ENCODE data around the gene NLRP14. TPM values are rescaled to one million over a fixed set of nuclear protein-coding genes. Genes with fewer than 3 reads are reported as not detected.

The NLRP14 gene
- not detected for total RNA-seq
- total RNA-seq = 0 reads per million in 2 donors

GRCh38 chr11:7020183-7020917 lies at the start of gene NLRP14, which contains the start of gene ZNF214:
Gene NLRP14 (plus strand): TSS chr11:7020479. CDS start chr11:7038587, 18,108 bp downstream.
Gene ZNF214 (minus strand): TSS chr11:7020346. CDS start chr11:7002835, 17,511 bp downstream.
- Mint-ChIP-seq H3K4me3 (peak within 1 kb of the TSS; percentile 45), H3K27me3 (peaks cover 45% of the 10 kb centered on the region), H3K36me3 (ENCODE audit: low read depth) (no peaks in the 10 kb centered on the region), H3K4me1 (peaks cover 2% of the 10 kb centered on the region), H3K27ac (no peak within 1 kb of the TSS)
- ATAC-seq (no peak), DNase-seq (no peak)
- no peaks in the 10 kb centered on the region for H3K9me3 ChIP-seq (ENCODE audit: control insufficient read depth, low read length, poor library complexity, severe bottlenecking)

- no peak overlapping the region for H3K4me3 Mint-ChIP-seq
These were observed 40.9 kb upstream of the NLRP14 start for GRCh38 chr11:6979365-6979764.

GRCh38 chr11:6986487-6986886 lies 33.8 kb upstream of the NLRP14 start:
- Mint-ChIP-seq H3K4me3 (no peak overlapping the region), H3K4me1 (no peaks in the 10 kb centered on the region), H3K27me3 (peaks cover 5% of the 10 kb centered on the region), H3K36me3 (ENCODE audit: low read depth) (peaks cover 2% of the 10 kb centered on the region), H3K27ac (no peak overlapping the region)
- no peaks in the 10 kb centered on the region for H3K9me3 ChIP-seq (ENCODE audit: control insufficient read depth, low read length, poor library complexity, severe bottlenecking)
- DNase-seq = no peak
- no peak for ATAC-seq

More at GRCh38 chr11:6979365-6979764, 40.9 kb upstream of the NLRP14 start:
- no peak for ATAC-seq
- H3K27me3 Mint-ChIP-seq = peaks cover 6% of the 10 kb centered on the region
- no peaks in the 10 kb centered on the region for H3K36me3 Mint-ChIP-seq (ENCODE audit: low read depth)
- no peaks in the 10 kb centered on the region for H3K9me3 ChIP-seq (ENCODE audit: control insufficient read depth, low read length, poor library complexity, severe bottlenecking)
- DNase-seq = no peak
- no peaks in the 10 kb centered on the region for H3K4me1 Mint-ChIP-seq
- no peak overlapping the region for H3K27ac Mint-ChIP-seq

GRCh38 chr11:6988506-6988905 lies 31.8 kb upstream of the NLRP14 start:
- H3K27me3 Mint-ChIP-seq = peaks cover 17% of the 10 kb centered on the region
- no peaks in the 10 kb centered on the region for H3K9me3 ChIP-seq (ENCODE audit: control insufficient read depth, low read length, poor library complexity, severe bottlenecking)
- peaks cover 2% of the 10 kb centered on the region for H3K36me3 Mint-ChIP-seq (ENCODE audit: low read depth)
- ATAC-seq = no peak
- H3K4me1 Mint-ChIP-seq = no peaks in the 10 kb centered on the region
- H3K27ac Mint-ChIP-seq = no peak overlapping the region
- no peak for DNase-seq
- no peak overlapping the region for H3K4me3 Mint-ChIP-seq

- ATAC-seq (no peak), DNase-seq (no peak)
- Mint-ChIP-seq H3K27me3 (peaks cover 31% of the 10 kb centered on the region), H3K27ac (no peak overlapping the region), H3K4me1 (no peaks in the 10 kb centered on the region), H3K36me3 (ENCODE audit: low read depth) (peaks cover 2% of the 10 kb centered on the region), H3K4me3 (no peak overlapping the region)
- H3K9me3 ChIP-seq (ENCODE audit: control insufficient read depth, low read length, poor library complexity, severe bottlenecking) = no peaks in the 10 kb centered on the region
These were observed 29.1 kb upstream of the NLRP14 start for GRCh38 chr11:6991227-6991626.

GRCh38 chr11:6992026-6992425 lies 28.3 kb upstream of the NLRP14 start:
- H3K9me3 ChIP-seq (ENCODE audit: control insufficient read depth, low read length, poor library complexity, severe bottlenecking) = no peaks in the 10 kb centered on the region
- H3K36me3 Mint-ChIP-seq (ENCODE audit: low read depth) = peaks cover 2% of the 10 kb centered on the region

GRCh38 chr11:6992457-6993417 lies 27.5 kb upstream of the NLRP14 start:
- H3K27me3 Mint-ChIP-seq = peaks cover 34% of the 10 kb centered on the region
- H3K9me3 ChIP-seq (ENCODE audit: control insufficient read depth, low read length, poor library complexity, severe bottlenecking) = no peaks in the 10 kb centered on the region
- DNase-seq (no peak), ATAC-seq (no peak)
- no peak overlapping the region for H3K27ac Mint-ChIP-seq
- no peak overlapping the region for H3K4me3 Mint-ChIP-seq
- H3K36me3 Mint-ChIP-seq (ENCODE audit: low read depth) = peaks cover 2% of the 10 kb centered on the region
- H3K4me1 Mint-ChIP-seq = no peaks in the 10 kb centered on the region

More at GRCh38 chr11:6992026-6992425, 28.3 kb upstream of the NLRP14 start:
- no peak for DNase-seq
- ATAC-seq = no peak
- Mint-ChIP-seq H3K27me3 (peaks cover 31% of the 10 kb centered on the region), H3K4me1 (no peaks in the 10 kb centered on the region), H3K4me3 (no peak overlapping the region), H3K27ac (no peak overlapping the region)

GRCh38 chr11:6995703-6996102 lies 24.6 kb upstream of the NLRP14 start:
- H3K9me3 ChIP-seq (ENCODE audit: control insufficient read depth, low read length, poor library complexity, severe bottlenecking) = no peaks in the 10 kb centered on the region
- H3K4me3 Mint-ChIP-seq = no peak overlapping the region
- H3K36me3 Mint-ChIP-seq (ENCODE audit: low read depth) = peaks cover 2% of the 10 kb centered on the region
- H3K4me1 Mint-ChIP-seq = no peaks in the 10 kb centered on the region
- no peak for ATAC-seq
- H3K27ac Mint-ChIP-seq = no peak overlapping the region
- peaks cover 60% of the 10 kb centered on the region for H3K27me3 Mint-ChIP-seq
- no peak for DNase-seq

- H3K27ac Mint-ChIP-seq = no peak overlapping the region
- H3K36me3 Mint-ChIP-seq (ENCODE audit: low read depth) = no peaks in the 10 kb centered on the region
- DNase-seq (no peak), ATAC-seq (no peak)
- no peaks in the 10 kb centered on the region for H3K9me3 ChIP-seq (ENCODE audit: control insufficient read depth, low read length, poor library complexity, severe bottlenecking)
- H3K4me3 Mint-ChIP-seq = no peak overlapping the region
- peaks cover 43% of the 10 kb centered on the region for H3K27me3 Mint-ChIP-seq
- H3K4me1 Mint-ChIP-seq = no peaks in the 10 kb centered on the region
These were observed 15.8 kb upstream of the NLRP14 start for GRCh38 chr11:7004482-7004881.

- H3K9me3 ChIP-seq (ENCODE audit: control insufficient read depth, low read length, poor library complexity, severe bottlenecking) = no peaks in the 10 kb centered on the region
- H3K4me3 Mint-ChIP-seq = no peak overlapping the region
- no peaks in the 10 kb centered on the region for H3K36me3 Mint-ChIP-seq (ENCODE audit: low read depth)
- peaks cover 31% of the 10 kb centered on the region for H3K27me3 Mint-ChIP-seq
- ATAC-seq (no peak), DNase-seq (no peak)
- no peaks in the 10 kb centered on the region for H3K4me1 Mint-ChIP-seq
- no peak overlapping the region for H3K27ac Mint-ChIP-seq
These were observed 6.2 kb upstream of the NLRP14 start for GRCh38 chr11:7014118-7014517.

GRCh38 chr11:7016011-7016410 lies 4.3 kb upstream of the NLRP14 start:
- Mint-ChIP-seq H3K27ac (no peak overlapping the region), H3K27me3 (peaks cover 44% of the 10 kb centered on the region), H3K36me3 (ENCODE audit: low read depth) (no peaks in the 10 kb centered on the region), H3K4me3 (no peak overlapping the region), H3K4me1 (peaks cover 2% of the 10 kb centered on the region)
- DNase-seq (no peak), ATAC-seq (no peak)
- no peaks in the 10 kb centered on the region for H3K9me3 ChIP-seq (ENCODE audit: control insufficient read depth, low read length, poor library complexity, severe bottlenecking)

GRCh38 chr11:7019500-7020182 lies 638 bp upstream of the NLRP14 start:
- no peak overlapping the region for H3K4me3 Mint-ChIP-seq
- peaks cover 45% of the 10 kb centered on the region for H3K27me3 Mint-ChIP-seq
- no peak for DNase-seq
- ATAC-seq = no peak
- peaks cover 2% of the 10 kb centered on the region for H3K4me1 Mint-ChIP-seq
- no peaks in the 10 kb centered on the region for H3K9me3 ChIP-seq (ENCODE audit: control insufficient read depth, low read length, poor library complexity, severe bottlenecking)
- no peaks in the 10 kb centered on the region for H3K36me3 Mint-ChIP-seq (ENCODE audit: low read depth)
- no peak overlapping the region for H3K27ac Mint-ChIP-seq

GRCh38 chr11:7021318-7021717 lies 1.0 kb downstream of the NLRP14 start:
- no peaks in the 10 kb centered on the region for H3K9me3 ChIP-seq (ENCODE audit: control insufficient read depth, low read length, poor library complexity, severe bottlenecking)
- Mint-ChIP-seq H3K27me3 (peaks cover 40% of the 10 kb centered on the region), H3K4me3 (no peak overlapping the region), H3K27ac (no peak overlapping the region), H3K4me1 (peaks cover 2% of the 10 kb centered on the region), H3K36me3 (ENCODE audit: low read depth) (no peaks in the 10 kb centered on the region)
- DNase-seq = no peak
- ATAC-seq = no peak

All from T-helper 17 cell (primary cell).